SK-N-MC (cell line): Measurements from ENCODE around the gene GPC5.

Source experiments
- EZH2 ChIP-seq: fragments of 200-600 bp; sonication (generic); IDR thresholded peaks from one replicate; pipeline ENCODE4 v1.6.1; 2017; ENCODE audit warnings: antibody characterized with exemption
- POLR2AphosphoS5 ChIP-seq: IDR thresholded peaks from 2 replicates; pipeline ENCODE4 v1.6.1; 2012; ENCODE audit warnings: mild to moderate bottlenecking, low read depth, low read length, borderline replicate concordance

GRCh38 chr13:92460479-92460878 lies 1062.1 kb downstream of the GPC5 start:
- TF ChIP-seq EZH2 (no peak), POLR2AphosphoS5 (no peak)
